ENCODE measurements around the gene EIF5AL1.
"Not testable (repeated sequence)": the region's sequence is repeated elsewhere in the genome, so short reads cannot be mapped to it uniquely, and the experiment has no call there.

Gene EIF5AL1

DNA sequence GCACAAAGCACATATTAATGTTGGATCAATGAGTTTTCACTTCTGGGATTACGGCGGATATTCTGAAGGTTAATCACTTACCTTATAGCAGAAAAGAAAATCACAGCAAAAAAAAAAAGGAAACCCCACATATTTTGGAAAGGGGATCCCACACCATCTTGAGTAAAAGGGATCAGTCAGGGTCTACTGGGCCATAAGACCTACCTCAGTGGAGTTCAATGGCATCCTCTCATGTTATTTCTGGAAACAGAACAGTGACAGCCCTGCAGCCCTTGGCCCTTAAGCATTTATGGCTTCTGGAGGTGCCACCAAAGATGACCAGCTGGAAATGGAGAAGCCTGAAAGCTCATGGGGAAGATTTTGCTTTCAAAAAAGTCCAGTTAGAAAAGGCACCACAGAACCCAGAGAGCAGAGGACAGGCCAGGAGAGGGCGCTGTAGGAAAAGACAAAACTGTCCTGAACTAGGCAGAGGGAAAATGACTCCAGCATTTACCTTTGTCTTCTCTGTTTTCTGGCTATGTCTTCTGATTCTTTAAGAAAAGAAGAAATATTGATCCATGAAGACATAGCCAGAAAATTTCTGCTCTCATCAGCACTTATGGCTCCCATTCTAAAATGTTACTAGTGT lies 2.9 kb upstream of the EIF5AL1 start:
- DNase-seq, result not testable (repeated sequence)

DNA sequence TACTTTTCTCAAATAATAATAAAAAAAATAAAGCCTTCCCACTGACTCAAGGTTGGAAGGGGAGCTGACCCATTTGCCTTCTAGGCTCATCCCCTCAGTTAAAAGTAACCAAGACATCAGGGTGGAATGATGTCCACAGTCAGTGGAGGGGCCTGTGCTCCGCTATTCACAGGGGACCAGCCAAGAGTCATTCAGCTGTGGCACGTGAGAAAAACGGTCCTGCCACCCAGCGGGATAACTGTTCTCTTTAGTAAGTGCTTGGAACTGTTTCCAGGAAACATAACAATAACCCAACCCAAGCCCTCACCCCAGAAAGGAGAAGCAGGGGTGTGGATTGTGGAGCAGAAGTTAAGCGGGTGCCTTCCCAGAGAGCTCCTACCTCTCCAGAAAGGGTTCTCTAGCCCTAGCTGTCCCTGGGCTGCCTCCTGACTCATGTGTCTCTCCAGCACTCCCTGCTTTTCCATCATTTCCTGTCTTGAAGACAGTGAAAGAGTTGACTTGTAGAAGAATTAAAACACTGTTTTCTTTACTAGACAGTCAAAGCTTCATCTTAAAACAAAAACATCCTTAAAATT lies 2.3 kb upstream of the EIF5AL1 start:
- not testable (repeated sequence) for DNase-seq

DNA sequence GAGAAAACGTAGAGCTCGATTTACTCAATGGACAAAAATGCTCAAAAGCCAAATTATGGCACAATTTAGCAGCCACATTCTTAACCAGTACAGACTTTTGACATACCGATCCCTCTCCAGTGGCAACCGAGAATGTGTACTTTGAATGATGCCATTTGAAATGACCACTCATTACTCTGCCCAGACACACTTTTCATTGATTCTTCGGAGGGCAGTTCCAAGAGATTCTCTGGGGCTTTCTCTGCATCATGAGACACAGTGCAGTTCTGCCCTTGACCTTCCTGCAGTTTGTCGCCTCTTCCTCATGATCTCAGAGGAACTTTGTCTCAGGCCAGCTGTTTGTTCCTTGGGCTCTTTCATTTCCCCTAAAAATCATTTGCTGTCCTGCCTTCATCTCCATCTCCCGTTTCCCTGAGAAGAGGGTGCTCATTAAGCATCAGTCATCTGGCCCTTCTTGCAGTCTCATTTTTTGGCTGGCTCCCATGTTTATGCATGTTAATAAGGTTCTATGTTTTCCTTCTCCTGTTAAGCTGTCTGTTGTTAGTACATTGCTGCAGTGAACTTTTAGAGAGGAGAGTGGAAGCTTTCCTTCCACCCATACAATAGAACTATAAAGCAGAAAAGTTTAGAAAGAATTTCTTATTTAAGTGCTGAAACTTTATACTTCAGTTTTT lies 4.3 kb downstream of the EIF5AL1 start:
- not testable (repeated sequence) for DNase-seq

DNA sequence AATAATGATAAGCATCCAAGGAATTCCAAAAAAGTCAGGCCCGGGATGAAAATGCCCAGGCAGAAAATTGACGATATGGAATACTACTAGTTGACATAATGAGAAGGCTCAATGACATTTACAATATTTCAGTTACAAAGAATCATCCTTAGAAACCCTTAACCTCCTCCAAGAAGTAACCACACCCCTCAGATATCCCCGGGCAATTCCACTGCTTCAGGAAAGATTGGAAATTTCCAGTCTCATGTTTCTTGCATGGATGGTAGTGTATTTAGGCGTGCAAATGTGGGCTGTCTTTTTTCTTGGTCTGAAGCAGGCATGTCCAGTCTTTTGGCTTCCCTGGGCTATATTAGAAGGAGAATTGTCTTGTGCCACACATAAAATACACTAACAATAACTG lies 5.2 kb downstream of the EIF5AL1 start:
- DNase-seq, result not testable (repeated sequence)

DNA sequence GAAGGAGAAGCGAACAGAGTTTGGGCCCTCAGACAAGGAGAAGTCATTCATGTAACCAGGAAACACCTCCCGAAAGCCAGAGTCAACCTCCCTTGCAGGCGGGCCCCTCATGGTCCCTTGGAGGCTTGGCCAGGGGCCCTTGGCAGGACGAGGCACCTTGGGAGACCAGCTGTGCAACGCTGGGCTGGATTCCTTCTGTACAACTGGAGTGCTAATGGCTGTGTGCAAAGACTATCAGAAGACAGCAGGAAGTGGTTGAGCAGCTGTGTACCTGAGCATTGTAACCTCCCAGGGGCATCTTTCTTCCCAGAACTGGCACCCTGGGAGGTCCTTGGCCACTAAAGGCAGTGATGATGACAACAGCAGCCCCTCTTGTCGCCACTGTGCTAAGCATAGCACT lies 9.4 kb downstream of the EIF5AL1 start:
- not testable (repeated sequence) for DNase-seq

DNA sequence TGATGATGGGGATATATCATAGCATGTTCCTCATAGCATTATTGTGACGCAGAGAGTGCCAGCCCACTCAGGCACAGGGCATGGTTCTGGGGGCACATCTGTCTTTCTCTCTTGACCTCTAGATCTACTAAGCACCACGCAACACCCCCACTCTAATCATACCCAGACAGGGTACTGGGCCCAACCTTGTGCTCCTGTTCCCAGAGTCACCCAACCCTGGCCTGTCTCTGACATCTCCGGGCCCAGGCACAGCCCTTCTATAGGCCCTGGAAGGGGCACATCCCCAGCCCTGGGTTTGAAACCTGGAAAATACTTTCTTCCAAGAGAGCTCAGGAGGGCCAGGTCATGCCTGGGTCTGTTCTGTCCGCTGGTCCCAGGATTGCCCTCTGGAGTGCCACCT lies 10.1 kb downstream of the EIF5AL1 start:
- not testable (repeated sequence) for DNase-seq

DNA sequence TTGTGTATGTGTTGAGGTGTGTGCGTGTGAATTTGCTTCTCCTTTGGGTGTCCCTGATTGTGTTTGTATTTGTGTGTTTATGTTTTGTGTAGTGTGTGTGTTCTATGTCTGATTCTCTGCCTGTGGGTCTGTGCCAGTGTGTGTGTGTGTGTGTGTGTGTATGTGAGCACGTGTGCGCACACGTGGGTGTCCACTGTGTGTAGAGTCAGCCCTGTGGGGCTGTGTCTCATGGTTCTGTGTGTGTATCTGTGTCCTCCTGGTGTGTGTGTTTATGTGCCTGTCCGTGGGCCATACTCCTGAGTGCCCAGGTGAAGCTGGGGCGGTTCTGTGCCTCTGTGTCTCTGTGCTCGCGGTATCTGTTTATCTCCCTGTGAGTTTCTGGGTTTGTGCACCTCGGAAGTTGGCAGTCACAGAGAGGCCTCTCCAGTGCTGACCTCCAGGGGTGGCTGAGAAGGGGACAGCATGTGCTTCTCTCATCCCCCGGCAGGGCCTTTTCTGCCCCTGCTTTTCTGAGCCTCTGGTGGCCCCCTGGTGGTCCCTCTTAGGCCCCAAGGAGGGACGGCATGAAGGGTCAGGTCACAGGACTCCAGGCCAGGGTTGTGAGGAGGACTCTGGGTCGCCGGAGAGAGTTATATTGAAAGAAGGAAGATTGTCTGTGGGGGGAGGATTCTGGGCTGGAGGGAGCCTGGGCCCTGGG lies 11.0 kb downstream of the EIF5AL1 start:
- DNase-seq, result not testable (repeated sequence)

DNA sequence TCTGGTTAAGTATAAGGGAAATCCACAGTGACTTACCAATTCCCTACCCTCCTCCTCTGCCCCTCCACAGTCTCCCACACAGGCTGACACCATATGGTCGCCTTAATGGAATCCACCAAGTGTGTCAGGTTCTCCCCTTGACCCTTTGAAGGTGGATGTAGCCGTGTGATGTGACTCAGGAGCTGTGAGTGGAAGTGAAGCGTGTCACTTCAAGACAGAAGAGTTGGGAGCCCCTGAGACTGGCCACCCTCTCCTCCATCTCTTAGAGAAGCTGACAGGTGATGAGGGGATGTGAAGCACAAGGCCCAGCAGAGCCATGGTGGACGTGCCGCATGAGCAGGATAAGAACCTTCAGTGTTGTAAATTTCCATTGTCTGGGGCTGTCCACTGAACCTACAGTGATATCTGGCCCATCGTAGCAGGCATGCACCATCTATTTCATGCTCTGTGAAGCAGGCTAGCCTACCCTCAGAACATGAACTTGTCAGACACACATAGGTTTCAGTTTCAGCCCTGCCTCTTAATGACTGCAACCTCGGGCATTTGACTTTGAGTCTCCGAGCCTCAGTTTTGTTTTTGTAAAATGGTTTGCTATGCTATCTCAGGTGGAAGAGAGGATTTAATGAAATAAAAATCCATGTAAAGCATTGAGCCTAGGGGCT lies 12.8 kb downstream of the EIF5AL1 start:
- not testable (repeated sequence) for DNase-seq

DNA sequence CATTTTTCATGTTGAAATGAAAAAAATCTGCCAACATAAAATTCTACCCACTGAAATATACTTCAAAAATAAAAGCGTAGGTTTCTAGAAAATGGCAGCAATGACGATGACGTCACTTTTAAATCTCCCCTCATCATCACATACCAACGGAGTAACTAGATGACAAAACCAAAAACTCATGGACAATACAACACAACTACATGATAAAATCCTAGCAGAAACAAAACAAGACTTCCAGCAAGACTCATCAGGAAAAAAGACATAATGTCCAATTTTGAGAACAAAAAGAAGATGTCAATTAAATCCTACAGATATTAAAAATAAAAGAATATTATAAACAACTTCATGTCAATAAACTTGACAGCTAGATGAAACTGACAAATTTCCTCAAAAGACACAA lies 15.9 kb downstream of the EIF5AL1 start:
- DNase-seq, result not testable (repeated sequence)

DNA sequence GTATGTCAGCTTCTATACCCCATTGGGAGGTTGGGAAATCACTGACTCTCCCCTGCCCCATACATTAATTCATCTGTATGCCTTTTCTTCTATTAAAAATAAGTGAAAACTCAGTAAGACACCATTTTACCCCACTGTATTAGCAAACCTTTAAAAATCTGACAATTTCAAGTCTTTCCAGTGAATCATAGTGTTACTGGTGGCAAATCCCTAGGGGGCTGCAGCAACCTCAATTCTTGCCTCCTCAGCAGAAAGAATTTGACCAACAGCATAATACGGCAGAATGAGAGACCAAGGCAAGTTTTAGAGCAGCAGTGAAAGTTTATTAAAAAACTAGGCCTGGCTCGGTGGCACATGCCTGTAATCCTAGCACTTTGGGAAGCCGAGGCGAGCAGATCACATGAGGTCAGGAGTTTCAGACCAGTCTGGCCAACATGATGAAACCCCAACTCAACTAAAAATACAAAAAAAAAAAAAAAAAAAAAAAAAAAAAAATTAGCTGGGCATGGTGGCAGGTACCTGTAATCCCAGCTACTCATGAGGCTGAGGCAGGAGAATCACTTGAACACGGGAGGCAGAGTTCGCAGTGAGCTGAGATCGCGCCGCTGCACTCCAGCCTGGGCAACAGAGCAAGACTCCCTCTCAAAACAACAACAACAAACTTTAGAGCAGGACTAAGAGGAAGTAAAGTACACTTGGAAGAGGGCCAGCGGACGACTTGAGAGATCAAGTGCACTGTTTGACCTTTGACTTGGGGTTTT lies 21.0 kb downstream of the EIF5AL1 start:
- DNase-seq, result not testable (repeated sequence)

DNA sequence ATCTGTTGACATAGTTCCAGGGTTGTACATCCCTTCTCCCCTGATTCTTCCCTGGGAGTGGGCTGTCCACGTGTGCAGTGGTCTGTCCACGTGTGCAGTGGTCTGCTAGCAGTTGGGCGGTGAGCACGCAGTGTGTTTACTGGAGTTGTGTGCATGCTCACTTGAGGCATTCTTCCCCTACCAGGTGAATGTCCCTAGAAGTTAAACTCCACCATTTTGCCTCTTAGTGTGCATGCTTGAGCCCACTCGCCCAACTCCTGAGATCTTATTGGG lies 21.5 kb downstream of the EIF5AL1 start:
- not testable (repeated sequence) for DNase-seq

DNA sequence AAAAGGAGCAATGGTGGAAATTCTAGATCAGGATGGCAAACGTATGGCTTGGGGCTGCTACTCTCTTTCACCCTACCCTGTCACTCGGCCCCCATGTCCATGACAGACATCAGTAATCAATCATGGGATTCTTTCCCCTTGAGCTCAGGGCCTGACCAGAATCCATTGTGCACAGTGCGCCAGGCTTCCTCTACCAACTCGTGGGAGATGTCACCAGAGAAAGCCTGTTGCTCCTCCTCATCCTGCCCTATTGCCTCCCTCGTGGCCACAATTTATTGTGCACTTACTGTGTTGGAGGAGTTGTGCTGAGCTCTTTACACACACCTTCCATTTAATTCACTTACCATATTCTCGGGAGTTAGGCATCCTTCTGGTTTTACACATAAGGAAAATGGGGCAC lies 26.0 kb downstream of the EIF5AL1 start:
- not testable (repeated sequence) for DNase-seq

DNA sequence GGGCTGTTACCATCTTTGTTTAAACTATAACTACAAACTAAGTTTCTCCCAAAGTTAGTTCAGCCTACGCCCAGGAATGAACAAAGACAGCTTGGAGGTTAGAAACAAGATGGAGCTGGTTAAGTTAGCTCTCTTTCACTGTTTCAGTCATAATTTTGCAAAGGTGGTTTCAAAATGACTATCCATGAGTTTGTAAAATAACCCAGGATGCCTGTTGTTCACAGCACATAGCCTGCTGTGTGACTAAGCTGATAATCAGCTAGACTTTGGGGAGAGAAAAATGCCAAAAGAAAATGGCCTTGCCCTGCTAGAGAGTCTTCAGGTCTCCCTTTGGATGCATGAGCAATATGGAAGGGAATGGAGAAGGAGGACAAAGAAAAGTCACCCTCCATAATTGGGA lies 28.6 kb downstream of the EIF5AL1 start:
- DNase-seq, result not testable (repeated sequence)

DNA sequence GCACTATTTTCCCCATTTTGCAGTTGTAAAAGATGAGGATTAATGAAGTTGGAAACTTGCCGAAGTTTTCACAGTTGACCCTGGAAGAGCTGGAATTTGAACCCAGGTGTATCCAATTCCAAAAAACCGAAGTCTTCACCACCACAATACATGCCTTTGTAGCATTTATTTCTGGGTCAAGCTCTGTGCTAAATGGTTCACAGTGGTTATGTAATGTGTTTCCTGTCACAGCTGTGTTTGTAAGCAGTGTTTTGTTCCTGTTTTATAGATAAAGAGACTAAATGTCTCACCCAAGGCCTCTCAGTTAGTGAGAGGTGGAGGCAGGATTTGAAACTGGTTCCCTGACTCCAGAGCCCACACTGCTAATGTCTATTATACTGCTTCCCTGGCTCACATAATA lies 30.3 kb downstream of the EIF5AL1 start:
- no peak for DNase-seq

DNA sequence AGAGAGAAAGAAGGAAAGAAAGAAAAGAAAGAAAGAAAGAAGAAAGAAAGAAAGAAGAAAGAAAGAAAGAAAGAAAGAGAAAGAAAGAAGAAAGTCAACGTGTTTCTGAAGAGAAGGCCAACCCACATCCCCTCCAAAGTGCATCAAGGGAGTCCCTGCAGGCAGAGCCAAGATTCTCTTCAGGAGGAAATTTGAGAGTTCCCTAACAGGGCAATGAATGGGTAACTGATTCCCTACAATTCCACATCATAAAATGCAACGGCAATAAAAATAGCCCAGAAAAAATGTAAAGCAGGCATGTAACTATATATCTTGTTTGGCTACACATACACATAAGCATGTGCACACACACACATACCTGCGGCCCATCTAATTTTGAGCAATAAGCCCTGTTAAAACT lies 32.1 kb downstream of the EIF5AL1 start:
- DNase-seq, result not testable (repeated sequence)

DNA sequence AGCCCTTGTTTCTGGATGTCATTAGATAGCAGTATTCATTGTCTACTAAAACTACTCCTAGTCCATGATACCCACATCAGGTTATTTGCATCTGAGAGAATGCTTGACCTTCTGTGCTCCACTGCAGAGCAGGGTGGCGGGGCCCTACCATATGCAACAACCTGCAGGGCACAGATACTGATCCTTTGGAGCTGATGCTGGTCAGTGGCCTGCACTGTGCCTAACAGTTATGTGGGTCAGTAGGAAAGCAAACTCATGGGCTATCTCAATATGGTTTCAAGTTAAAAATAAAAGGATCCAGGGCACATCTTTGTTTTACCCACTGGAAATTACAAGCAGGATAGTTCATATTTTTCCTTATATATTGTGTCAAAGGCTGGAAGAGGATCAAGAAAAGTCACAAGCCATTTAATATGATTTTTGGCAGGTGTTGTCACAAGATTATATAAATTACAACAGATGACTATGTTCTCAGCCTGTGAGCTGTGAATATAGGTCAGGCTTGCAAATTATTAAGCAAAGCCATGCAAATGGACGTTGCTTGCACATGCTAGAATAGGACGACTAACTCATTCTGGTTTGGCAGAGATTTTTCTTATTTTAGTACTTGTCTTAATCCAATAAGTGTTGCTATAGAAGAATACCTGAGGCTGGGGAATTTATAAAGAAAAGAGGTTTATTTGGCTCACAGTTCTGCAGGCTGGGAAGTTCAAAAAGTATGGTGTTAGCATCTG lies 32.8 kb downstream of the EIF5AL1 start:
- DNase-seq, result not testable (repeated sequence)

DNA sequence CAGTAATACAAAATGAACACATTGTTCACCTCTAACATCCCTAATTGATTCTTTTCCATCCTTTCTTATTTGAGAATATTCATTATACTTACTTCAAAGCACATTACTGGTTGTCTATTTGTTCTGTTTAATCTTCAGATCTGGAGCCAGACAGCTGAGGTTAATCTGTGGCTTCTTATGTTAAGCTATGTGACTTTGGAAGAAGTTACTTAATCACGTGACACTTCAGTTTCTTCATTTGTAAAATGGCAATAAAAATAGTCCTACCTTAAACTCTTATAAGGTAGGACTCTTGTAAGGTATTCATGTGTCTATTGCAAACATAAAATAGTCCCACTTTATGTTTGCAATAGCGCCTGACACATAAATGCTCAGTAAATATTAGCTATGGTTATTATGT lies 34.8 kb downstream of the EIF5AL1 start:
- DNase-seq, result not testable (repeated sequence)

DNA sequence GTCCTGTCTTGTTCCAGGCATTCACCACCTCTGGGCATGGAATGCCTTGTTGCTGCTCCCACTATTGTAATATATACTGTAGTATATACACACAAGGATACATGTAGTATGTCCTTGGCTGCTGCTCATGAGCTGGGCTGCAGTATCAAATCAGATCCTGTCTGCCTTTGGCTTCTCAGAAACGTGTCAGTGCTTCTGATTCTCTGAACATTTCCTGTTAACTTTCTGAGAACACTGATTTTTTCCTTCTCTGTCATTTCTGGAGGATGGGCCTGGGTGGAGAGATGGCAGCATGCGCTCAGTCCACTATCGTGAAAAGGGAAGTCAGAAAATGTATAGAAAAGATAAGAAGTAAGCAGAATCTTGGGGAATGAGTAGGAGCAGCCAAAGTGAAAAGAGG lies 35.6 kb downstream of the EIF5AL1 start:
- no peak for DNase-seq

DNA sequence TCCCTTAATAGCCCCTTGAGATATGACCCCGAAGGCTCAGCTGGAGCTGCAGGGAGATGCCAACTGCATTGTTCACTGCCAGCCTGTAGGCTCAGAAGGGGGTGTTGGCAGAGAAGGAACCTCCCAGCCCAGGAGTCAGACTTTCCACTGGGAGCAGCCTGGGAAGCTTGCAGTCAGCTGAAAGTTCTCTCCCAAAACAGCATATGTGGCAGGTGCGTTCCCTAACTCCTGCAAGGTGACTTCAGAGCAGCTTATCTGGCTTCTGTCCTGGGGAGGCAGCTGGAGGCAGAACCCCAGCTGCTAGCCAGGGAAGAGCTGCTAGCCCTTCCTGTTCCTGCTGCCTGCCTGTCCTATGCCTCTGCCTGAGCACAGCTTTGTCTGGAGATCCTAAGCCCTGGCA lies 39.8 kb downstream of the EIF5AL1 start:
- DNase-seq, result no peak

Data from amygdala (tissue), 56 donors.